Astrocyte (in vitro differentiated cells and primary cell): ENCODE results near the gene KCTD19.

Source experiments
- EZH2 ChIP-seq: IDR thresholded peaks from 2 replicates; pipeline ENCODE4 v1.6.1; 2012; ENCODE audit warnings: mild to moderate bottlenecking, low read length, inconsistent platforms; ENCODE audit not compliant: insufficient read depth
- TF ChIP-seq, protein P1 (sequence below): IDR thresholded peaks from 2 replicates; pipeline ENCODE4 v1.5.1; 2011; ENCODE audit warnings: low read depth, mild to moderate bottlenecking, inconsistent platforms, low read length, moderate library complexity; ENCODE audit not compliant: insufficient read depth

DNA sequence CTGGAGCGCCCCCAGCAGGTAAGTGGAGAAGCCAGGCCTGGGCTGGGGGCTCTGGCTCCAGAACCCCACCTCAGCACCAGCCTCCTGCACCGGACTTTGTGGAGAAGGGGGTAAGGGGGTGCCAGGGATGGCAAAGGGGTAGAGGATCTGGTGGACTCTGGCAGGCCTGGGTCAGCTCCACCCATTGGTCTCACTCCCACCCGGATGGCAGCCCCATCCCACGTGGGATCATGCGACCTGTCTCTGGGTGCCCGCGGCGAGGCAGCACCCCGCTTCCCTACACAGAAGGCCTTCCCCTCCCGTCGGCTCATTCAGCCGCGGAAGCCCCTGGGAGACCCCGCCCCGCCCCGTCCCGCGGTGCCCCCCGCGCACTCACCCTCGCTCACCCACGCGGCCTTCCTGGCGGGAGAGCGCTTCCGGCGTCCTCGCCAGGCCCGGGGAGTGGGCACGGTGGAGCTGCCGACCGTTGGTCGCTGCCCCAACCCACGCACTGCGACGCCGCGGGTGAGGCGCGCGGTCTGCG lies 47.7 kb downstream of the KCTD19 start:
- TF ChIP-seq, protein P1, sequence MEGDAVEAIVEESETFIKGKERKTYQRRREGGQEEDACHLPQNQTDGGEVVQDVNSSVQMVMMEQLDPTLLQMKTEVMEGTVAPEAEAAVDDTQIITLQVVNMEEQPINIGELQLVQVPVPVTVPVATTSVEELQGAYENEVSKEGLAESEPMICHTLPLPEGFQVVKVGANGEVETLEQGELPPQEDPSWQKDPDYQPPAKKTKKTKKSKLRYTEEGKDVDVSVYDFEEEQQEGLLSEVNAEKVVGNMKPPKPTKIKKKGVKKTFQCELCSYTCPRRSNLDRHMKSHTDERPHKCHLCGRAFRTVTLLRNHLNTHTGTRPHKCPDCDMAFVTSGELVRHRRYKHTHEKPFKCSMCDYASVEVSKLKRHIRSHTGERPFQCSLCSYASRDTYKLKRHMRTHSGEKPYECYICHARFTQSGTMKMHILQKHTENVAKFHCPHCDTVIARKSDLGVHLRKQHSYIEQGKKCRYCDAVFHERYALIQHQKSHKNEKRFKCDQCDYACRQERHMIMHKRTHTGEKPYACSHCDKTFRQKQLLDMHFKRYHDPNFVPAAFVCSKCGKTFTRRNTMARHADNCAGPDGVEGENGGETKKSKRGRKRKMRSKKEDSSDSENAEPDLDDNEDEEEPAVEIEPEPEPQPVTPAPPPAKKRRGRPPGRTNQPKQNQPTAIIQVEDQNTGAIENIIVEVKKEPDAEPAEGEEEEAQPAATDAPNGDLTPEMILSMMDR = no peak
- TF ChIP-seq EZH2 = no peak
